HCT116 (cell line): Measurements from ENCODE around the gene GDE1. TPM values are rescaled to one million over a fixed set of nuclear protein-coding genes. Genes with fewer than 3 reads are reported as not detected.

ENCODE experiments used
- ATAC-seq: fragments of 200-7000 bp; cut with Tn5 transposase; 2 replicates; pipeline ENCODE4 v1.9.1; 2020; ENCODE audit warnings: mild to moderate bottlenecking, moderate library complexity
- BruUV-seq: library from RNA; stranded (reverse); fragments of 400-500 nt; replicated peaks from 2 replicates; lab custom pipeline; 2021; lab: Mats Ljungman, UMichigan
- CTCF ChIA-PET: fragments of 300-600 bp; sonication (Branson Sonifier 250); formaldehyde crosslinking; loops from one replicate; lab custom pipeline; 2021; ENCODE audit warnings: antibody characterized with exemption; lab: Charles Lee
- POLR2A ChIA-PET: fragments of 300-600, 350-600 bp; sonication (Branson Sonifier 250); formaldehyde crosslinking; loops from one replicate; lab custom pipeline; 2021; ENCODE audit warnings: antibody characterized with exemption; lab: Charles Lee
- RAD21 ChIA-PET, 2 experiments: fragments of 300-600 bp; sonication (Branson Sonifier 250); formaldehyde crosslinking; loops; one replicate each; lab custom pipeline; 2023; ENCODE audit warnings: low total read pairs in 2 of 2; ENCODE audit not compliant: uncharacterized antibody in 2 of 2, unreplicated experiment in 2 of 2, low non-redundant PET in 1 of 2; lab: Charles Lee
- DNase-seq: peaks from one replicate; pipeline ENCODE4 v3.0.0-alpha.2; 2010; ENCODE audit warnings: low read depth, low spot score
- H2AFZ ChIP-seq: fragments of 200-600 bp; shearing (Covaris generic), sonication (generic); 2 replicates; pipeline ENCODE4 v1.6.1; 2017; ENCODE audit warnings: low read depth, mixed run types, mixed read lengths, antibody characterized with exemption, low read length; ENCODE audit not compliant: poor library complexity, severe bottlenecking
- H3K27ac ChIP-seq: 2 replicates; pipeline ENCODE4 v1.5.1; 2012; ENCODE audit warnings: low read depth, low read length
- H3K27me3 ChIP-seq: fragments of 200-600 bp; sonication (generic); 2 replicates; pipeline ENCODE4 v1.6.1; 2016; ENCODE audit warnings: mixed run types, low read length, mixed read lengths; ENCODE audit not compliant: insufficient read depth
- H3K36me3 ChIP-seq, 2 experiments: fragments of 200-500 bp in 1 of 2; fragments of 200-600 bp in 1 of 2; sonication (Bioruptor generic) in 1 of 2; sonication (generic) in 1 of 2; 2 replicates each; pipeline versions ENCODE4 v1.5.1 to v1.6.1; 2014 to 2016; ENCODE audit warnings: low read length in 2 of 2, inconsistent platforms in 1 of 2, mixed read lengths in 1 of 2, mixed run types in 1 of 2; ENCODE audit not compliant: insufficient read depth in 2 of 2, control insufficient read depth in 1 of 2
- H3K4me1 ChIP-seq, 2 experiments: fragments of 200-600 bp in 1 of 2; sonication (generic) in 1 of 2; 2 replicates each; pipeline versions ENCODE4 v1.5.1 to v1.6.1; 2012 to 2017; ENCODE audit warnings: low read length in 2 of 2, inconsistent platforms in 1 of 2, mild to moderate bottlenecking in 1 of 2, mixed read lengths in 1 of 2, mixed run types in 1 of 2, moderate library complexity in 1 of 2; ENCODE audit not compliant: insufficient read depth in 2 of 2, control insufficient read depth in 1 of 2
- H3K4me2 ChIP-seq: fragments of 200-600 bp; sonication (generic); 2 replicates; pipeline ENCODE4 v1.6.1; 2017; ENCODE audit warnings: mixed run types, low read length, mixed read lengths
- H3K4me3 ChIP-seq, 2 experiments: fragments of 200-600 bp in 1 of 2; sonication (generic) in 1 of 2; replicated peaks in 1 of 2; 2 replicates each; pipeline ENCODE4 v1.5.1; 2011 to 2016; ENCODE audit warnings: low read length in 2 of 2, control low read depth in 1 of 2, low read depth in 1 of 2, mild to moderate bottlenecking in 1 of 2, mixed read lengths in 1 of 2, mixed run types in 1 of 2
- H3K79me2 ChIP-seq: fragments of 200-600 bp; sonication (generic); 2 replicates; pipeline ENCODE4 v1.6.1; 2017; ENCODE audit warnings: mild to moderate bottlenecking, mixed run types, low read length, moderate library complexity, mixed read lengths; ENCODE audit not compliant: insufficient read depth
- H3K9ac ChIP-seq: fragments of 200-600 bp; sonication (generic); 2 replicates; pipeline ENCODE4 v1.6.1; 2016; ENCODE audit warnings: low read length, mixed read lengths
- H3K9me2 ChIP-seq: fragments of 200-600 bp; sonication (generic), shearing (Covaris generic); 2 replicates; pipeline ENCODE4 v1.6.1; 2017; ENCODE audit warnings: mixed run types, mild to moderate bottlenecking, moderate library complexity; ENCODE audit not compliant: insufficient read depth
- H3K9me3 ChIP-seq, 2 experiments: fragments of 200-500 bp in 1 of 2; fragments of 200-600 bp in 1 of 2; sonication (Bioruptor generic) in 1 of 2; sonication (generic) in 1 of 2; 2 replicates each; pipeline ENCODE4 v1.6.1; 2014 to 2017; ENCODE audit warnings: low read length in 2 of 2, mixed read lengths in 2 of 2, inconsistent platforms in 1 of 2, low read depth in 1 of 2, mild to moderate bottlenecking in 1 of 2, mixed run types in 1 of 2, moderate library complexity in 1 of 2; ENCODE audit not compliant: control insufficient read depth in 1 of 2, insufficient read depth in 1 of 2
- H4K20me1 ChIP-seq: fragments of 200-600 bp; sonication (generic), shearing (Covaris generic); 2 replicates; pipeline ENCODE4 v1.6.1; 2017; ENCODE audit warnings: mixed run types, mild to moderate bottlenecking, moderate library complexity; ENCODE audit not compliant: insufficient read depth
- CBX3 ChIP-seq: IDR thresholded peaks from 2 replicates; pipeline ENCODE4 v1.6.1; 2012; ENCODE audit warnings: low read depth
- ELF1 ChIP-seq: IDR thresholded peaks from 2 replicates; pipeline ENCODE4 v1.6.1; 2012; ENCODE audit warnings: low read depth, borderline replicate concordance
- EZH2phosphoT487 ChIP-seq: fragments of 200-600 bp; IDR thresholded peaks from 2 replicates; pipeline ENCODE4 v1.6.1; 2018; ENCODE audit warnings: antibody characterized with exemption, borderline replicate concordance
- FOSL1 ChIP-seq: IDR thresholded peaks from 2 replicates; pipeline ENCODE4 v1.6.1; 2012; ENCODE audit warnings: low read depth
- POLR2A ChIP-seq: IDR thresholded peaks from 2 replicates; pipeline ENCODE4 v1.7.0; 2011; ENCODE audit warnings: borderline replicate concordance; ENCODE audit not compliant: insufficient read depth, insufficient read length; ENCODE audit errors: extremely low read depth
- POLR2AphosphoS5 ChIP-seq: IDR thresholded peaks from 2 replicates; pipeline ENCODE4 v1.6.1; 2011; ENCODE audit warnings: mild to moderate bottlenecking, low read depth, low read length, moderate library complexity
- RAD21 ChIP-seq: IDR thresholded peaks from 2 replicates; pipeline ENCODE4 v1.6.1; 2012; ENCODE audit warnings: low read depth, mild to moderate bottlenecking
- SIN3A ChIP-seq: IDR thresholded peaks from 2 replicates; pipeline ENCODE4 v1.6.1; 2012; ENCODE audit warnings: low read depth
- SP1 ChIP-seq: IDR thresholded peaks from 2 replicates; pipeline ENCODE4 v1.6.1; 2012; ENCODE audit warnings: low read depth
- SRF ChIP-seq: IDR thresholded peaks from 2 replicates; pipeline ENCODE4 v1.6.1; 2012; ENCODE audit warnings: low read depth
- TCF7L2 ChIP-seq: IDR thresholded peaks from 2 replicates; pipeline ENCODE4 v1.7.0; 2011; ENCODE audit warnings: borderline replicate concordance, inconsistent platforms; ENCODE audit not compliant: insufficient read depth, insufficient read length; ENCODE audit errors: extremely low read depth
- ZFX ChIP-seq: fragments of 450-650 bp; IDR thresholded peaks from 2 replicates; pipeline ENCODE4 v1.6.1; 2017
- intact Hi-C: fragments of 100-400 bp; cut with micrococcal nuclease; formaldehyde crosslinking; loops from 2 replicates; pipeline ENCODE4 v1.10.0; 2022
- total RNA-seq: library from RNA; stranded (reverse); gene quantifications from one replicate; pipeline ENCODE4 v1.2.1, GENCODE V29; 2021; ENCODE audit not compliant: unreplicated experiment
- TF ChIP-seq, protein P1 (sequence below): IDR thresholded peaks from 2 replicates; pipeline ENCODE4 v1.6.1; 2012; ENCODE audit warnings: low read depth
- TF ChIP-seq, protein P2 (sequence below): IDR thresholded peaks from 2 replicates; pipeline ENCODE4 v1.6.1; 2012
- TF ChIP-seq, protein P3 (sequence below), 3 experiments: fragments of 200-600 bp in 1 of 3; sonication (generic) in 1 of 3; IDR thresholded peaks in 2 of 3; conservative IDR thresholded peaks in 1 of 3; 2 replicates each; pipeline ENCODE4 v1.5.1; 2012 to 2017; ENCODE audit warnings: low read depth in 2 of 3, low read length in 2 of 3, antibody characterized with exemption in 1 of 3, borderline replicate concordance in 1 of 3, control low read depth in 1 of 3, mild to moderate bottlenecking in 1 of 3, mixed read lengths in 1 of 3, mixed run types in 1 of 3, moderate library complexity in 1 of 3; ENCODE audit not compliant: insufficient read depth in 1 of 3

Gene GDE1
- total RNA-seq, 1 experiment from 2014 or later: 47.1 TPM

DNA sequence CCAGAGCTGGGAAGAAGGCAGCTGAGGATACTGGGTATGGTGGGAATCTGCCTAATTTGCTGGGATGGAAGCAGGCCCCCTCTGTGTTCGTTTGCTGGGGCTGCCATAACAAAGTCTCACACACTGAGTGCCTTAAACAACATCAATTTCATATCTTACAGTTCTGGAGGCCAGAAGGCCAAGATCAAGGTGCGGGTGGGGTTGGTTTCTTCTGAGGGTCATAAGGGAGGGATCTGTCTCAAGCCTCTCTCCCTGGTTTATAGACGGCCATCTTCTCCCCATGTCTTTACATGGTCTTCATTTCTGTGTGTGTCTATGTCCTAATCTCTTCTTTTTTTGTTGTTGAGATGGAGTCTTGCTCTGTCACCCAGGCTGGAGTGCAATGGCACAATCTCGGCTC lies 35.8 kb downstream of the GDE1 start:
- CTCF ChIA-PET: no interaction called here
- H3K4me2 ChIP-seq: no peak overlapping the region
- H3K9me2 ChIP-seq: no peaks in the 10 kb centered on the region
- RAD21 ChIA-PET: no interaction called here
- peaks cover 6 to 29% of the 10 kb centered on the region in 2 experiments for H3K4me1 ChIP-seq
- POLR2A ChIA-PET: no interaction called here
- intact Hi-C loops: no loop called here
- H3K27me3 ChIP-seq: no peaks in the 10 kb centered on the region
- H3K4me3 ChIP-seq: no peak overlapping the region
- H2AFZ ChIP-seq: no peak overlapping the region
- no peak for TF ChIP-seq CBX3
- H4K20me1 ChIP-seq: no peaks in the 10 kb centered on the region
- DNase-seq (no peak), ATAC-seq (no peak)
- H3K36me3 ChIP-seq: peaks cover 0 to 11% of the 10 kb centered on the region in 2 experiments; a peak in 2 of 4 replicates
- H3K27ac ChIP-seq: no peak overlapping the region
- BruUV-seq: no TSS peak
- H3K79me2 ChIP-seq: no peaks in the 10 kb centered on the region
- H3K9me3 ChIP-seq: no peaks in the 10 kb centered on the region
- no peak overlapping the region for H3K9ac ChIP-seq

DNA sequence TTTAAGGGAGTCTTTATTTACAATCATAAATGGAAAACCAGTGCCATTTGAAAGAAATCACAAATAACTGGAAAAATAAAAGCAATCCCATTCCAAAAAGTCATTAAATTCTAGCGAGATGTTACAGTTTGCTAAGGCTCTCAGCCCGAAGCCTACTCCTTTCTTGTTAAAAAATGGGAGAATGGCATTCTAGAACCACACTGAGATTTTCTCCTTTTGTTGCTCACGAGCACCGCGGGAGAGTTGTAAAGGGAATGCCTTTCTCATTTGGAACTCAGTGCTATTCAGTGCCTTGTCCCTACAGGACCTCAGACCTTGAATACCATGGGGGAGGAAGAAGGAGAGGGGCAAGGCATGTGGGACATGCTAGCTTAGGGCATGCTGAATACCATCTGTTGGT lies 36.3 kb downstream of the GDE1 start:
- ChIA-PET RAD21 (no interaction called here), CTCF (no interaction called here), POLR2A (no interaction called here)
- BruUV-seq: no TSS peak
- no peak overlapping the region for H2AFZ ChIP-seq
- intact Hi-C loops: no loop called here
- DNase-seq (no peak), ATAC-seq (no peak)
- no peak overlapping the region for H3K27ac ChIP-seq
- H3K79me2 ChIP-seq: no peaks in the 10 kb centered on the region
- no peak overlapping the region for H3K9ac ChIP-seq
- H3K4me2 ChIP-seq: no peak overlapping the region
- no peaks in the 10 kb centered on the region for H4K20me1 ChIP-seq
- peaks cover 10 to 34% of the 10 kb centered on the region in 2 experiments for H3K4me1 ChIP-seq
- no peaks in the 10 kb centered on the region for H3K9me3 ChIP-seq
- H3K36me3 ChIP-seq: peaks cover 0 to 13% of the 10 kb centered on the region in 2 experiments; a peak in 1 of 4 replicates
- no peak overlapping the region for H3K4me3 ChIP-seq
- H3K27me3 ChIP-seq: no peaks in the 10 kb centered on the region
- H3K9me2 ChIP-seq: no peaks in the 10 kb centered on the region
- TF ChIP-seq, protein P1, sequence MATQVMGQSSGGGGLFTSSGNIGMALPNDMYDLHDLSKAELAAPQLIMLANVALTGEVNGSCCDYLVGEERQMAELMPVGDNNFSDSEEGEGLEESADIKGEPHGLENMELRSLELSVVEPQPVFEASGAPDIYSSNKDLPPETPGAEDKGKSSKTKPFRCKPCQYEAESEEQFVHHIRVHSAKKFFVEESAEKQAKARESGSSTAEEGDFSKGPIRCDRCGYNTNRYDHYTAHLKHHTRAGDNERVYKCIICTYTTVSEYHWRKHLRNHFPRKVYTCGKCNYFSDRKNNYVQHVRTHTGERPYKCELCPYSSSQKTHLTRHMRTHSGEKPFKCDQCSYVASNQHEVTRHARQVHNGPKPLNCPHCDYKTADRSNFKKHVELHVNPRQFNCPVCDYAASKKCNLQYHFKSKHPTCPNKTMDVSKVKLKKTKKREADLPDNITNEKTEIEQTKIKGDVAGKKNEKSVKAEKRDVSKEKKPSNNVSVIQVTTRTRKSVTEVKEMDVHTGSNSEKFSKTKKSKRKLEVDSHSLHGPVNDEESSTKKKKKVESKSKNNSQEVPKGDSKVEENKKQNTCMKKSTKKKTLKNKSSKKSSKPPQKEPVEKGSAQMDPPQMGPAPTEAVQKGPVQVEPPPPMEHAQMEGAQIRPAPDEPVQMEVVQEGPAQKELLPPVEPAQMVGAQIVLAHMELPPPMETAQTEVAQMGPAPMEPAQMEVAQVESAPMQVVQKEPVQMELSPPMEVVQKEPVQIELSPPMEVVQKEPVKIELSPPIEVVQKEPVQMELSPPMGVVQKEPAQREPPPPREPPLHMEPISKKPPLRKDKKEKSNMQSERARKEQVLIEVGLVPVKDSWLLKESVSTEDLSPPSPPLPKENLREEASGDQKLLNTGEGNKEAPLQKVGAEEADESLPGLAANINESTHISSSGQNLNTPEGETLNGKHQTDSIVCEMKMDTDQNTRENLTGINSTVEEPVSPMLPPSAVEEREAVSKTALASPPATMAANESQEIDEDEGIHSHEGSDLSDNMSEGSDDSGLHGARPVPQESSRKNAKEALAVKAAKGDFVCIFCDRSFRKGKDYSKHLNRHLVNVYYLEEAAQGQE: no peak
- TF ChIP-seq POLR2A: no peak
- no peak for TF ChIP-seq RAD21
- no peak for TF ChIP-seq SIN3A
- TF ChIP-seq EZH2phosphoT487: no peak
- TF ChIP-seq, protein P2, sequence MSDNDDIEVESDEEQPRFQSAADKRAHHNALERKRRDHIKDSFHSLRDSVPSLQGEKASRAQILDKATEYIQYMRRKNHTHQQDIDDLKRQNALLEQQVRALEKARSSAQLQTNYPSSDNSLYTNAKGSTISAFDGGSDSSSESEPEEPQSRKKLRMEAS: no peak
- TF ChIP-seq FOSL1: no peak
- TF ChIP-seq, protein P3, sequence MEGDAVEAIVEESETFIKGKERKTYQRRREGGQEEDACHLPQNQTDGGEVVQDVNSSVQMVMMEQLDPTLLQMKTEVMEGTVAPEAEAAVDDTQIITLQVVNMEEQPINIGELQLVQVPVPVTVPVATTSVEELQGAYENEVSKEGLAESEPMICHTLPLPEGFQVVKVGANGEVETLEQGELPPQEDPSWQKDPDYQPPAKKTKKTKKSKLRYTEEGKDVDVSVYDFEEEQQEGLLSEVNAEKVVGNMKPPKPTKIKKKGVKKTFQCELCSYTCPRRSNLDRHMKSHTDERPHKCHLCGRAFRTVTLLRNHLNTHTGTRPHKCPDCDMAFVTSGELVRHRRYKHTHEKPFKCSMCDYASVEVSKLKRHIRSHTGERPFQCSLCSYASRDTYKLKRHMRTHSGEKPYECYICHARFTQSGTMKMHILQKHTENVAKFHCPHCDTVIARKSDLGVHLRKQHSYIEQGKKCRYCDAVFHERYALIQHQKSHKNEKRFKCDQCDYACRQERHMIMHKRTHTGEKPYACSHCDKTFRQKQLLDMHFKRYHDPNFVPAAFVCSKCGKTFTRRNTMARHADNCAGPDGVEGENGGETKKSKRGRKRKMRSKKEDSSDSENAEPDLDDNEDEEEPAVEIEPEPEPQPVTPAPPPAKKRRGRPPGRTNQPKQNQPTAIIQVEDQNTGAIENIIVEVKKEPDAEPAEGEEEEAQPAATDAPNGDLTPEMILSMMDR (IDR thresholded peaks at IDR 0.05 in 2 of 3, conservative IDR thresholded peaks at IDR 0.05 in 1 of 3; ENCODE audit: borderline replicate concordance in 1 of 3, insufficient read depth in 1 of 3, low read depth in 2 of 3, low read length in 2 of 3): no peak
- no peak for TF ChIP-seq POLR2AphosphoS5
- TF ChIP-seq SP1: no peak
- TF ChIP-seq SRF: no peak
- no peak for TF ChIP-seq ELF1
- no peak for TF ChIP-seq ZFX
- TF ChIP-seq TCF7L2: no peak
- TF ChIP-seq CBX3: no peak
